Stimulated activated CD4-positive, alpha-beta T cell treated with anti-CD3 and anti-CD28 coated beads, Interleukin-15, amount 100 ng/mL, for 1 hour (primary cell): ENCODE results near the gene NRG3.

Experiments used
- DNase-seq, 2 donors: peaks; one replicate each; pipeline ENCODE4 v3.0.0-alpha.2; 2020; ENCODE audit warnings: low read depth in 1 of 2, low spot score in 1 of 2

The NRG3 gene

DNA sequence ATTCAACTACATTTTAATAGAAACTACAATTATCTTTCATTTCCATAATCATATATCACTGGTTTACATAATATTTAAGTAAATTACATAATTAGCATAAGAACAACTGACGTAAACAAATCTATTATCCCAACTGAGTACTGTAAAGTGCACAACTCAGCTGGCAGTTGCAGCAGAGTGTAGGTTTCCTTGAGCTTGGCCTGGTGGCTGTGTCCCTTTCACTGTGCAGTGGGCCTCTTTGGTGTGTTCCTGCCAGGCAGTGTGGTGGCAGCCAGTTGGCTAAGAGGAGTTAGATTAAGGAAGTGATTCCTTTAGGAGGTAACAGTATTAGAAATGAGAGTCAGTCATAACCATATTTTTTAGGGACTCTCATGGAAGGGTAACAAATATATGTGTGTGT, 7.0 kb downstream of the NRG3 start:
- DNase-seq: no peak

DNA sequence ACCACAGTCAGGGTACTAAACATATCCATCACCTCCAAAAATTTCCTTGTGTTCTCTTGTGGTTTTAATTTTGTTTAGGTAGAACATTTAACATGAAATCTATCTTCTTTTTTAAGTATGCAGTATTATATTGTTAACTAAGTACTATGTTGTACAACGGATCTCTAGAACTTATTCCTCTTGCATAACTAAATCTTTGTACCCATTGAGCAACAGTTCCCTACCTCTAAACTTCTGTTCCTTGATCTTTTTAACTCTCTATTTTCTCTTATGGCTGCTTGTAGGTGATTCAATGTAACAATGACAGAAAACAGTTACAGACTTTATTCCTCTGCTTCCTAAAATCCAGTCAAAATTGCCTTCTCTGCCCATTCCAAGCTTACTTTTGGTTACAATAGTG, 9.9 kb downstream of the NRG3 start:
- no peak for DNase-seq

DNA sequence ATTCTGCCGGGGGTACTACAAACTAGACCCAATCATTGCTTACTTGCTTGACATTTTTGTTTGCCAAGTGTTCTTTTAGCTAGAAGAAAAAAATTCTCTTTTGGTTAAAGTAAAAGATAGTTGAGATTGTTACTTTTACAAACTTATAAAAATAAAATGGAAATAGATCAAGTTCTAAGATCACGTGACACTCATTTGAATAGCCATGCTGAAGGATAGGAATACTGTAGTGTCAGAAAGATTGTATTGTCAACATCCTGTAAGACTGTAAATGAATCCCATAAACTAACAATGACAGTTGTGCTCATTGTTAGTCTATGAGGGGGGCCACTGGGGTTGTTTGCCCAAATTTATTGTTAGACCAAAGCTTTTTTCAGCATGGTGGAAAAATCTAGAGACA, 10.5 kb downstream of the NRG3 start:
- DNase-seq: no peak

DNA sequence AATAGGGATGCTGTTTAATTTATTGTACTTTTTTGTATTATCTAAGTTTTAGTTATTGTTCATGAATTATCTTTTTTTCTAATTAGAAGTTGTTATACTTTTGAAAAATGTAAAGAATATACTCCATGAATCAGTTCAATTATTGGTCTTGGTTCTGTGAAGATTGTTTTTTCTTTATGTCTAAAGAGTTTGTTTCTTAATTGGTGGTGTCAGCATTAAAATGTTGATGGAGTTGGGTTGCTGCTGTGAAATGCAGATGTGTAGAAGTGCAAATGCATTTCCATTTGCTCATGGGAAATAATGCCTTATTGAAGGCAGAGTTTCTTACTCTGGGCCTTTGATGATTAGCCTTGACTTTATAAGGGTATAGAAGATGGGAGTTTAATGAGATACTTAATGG, 11.9 kb downstream of the NRG3 start:
- DNase-seq: no peak

DNA sequence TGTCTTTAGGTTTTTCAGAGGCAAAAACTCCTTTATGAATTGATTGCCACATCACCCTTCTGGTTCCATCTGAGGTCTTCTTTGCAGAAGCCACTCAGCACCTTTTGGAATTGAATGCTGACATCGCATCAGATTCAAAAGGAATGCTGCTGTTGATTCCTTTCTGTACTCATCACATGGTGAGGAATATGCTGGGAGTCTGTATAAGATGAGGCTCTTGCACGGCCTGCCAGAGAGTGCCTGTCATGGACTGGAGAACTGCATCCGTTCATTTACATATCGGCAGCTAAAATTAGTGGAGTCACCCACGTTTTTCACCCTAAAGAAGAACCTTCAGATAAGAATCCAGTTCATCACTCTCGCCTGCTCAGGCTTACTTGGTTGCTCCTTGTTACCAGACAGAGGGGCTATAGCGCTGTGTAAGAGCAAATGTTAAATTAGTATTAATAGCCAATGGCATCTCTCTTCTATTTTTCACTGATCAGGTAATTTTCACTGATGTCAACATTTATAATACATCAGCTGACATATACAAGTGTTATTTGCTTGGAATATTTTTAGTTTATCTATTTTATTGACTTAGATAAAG, 14.3 kb downstream of the NRG3 start:
- DNase-seq: no peak

DNA sequence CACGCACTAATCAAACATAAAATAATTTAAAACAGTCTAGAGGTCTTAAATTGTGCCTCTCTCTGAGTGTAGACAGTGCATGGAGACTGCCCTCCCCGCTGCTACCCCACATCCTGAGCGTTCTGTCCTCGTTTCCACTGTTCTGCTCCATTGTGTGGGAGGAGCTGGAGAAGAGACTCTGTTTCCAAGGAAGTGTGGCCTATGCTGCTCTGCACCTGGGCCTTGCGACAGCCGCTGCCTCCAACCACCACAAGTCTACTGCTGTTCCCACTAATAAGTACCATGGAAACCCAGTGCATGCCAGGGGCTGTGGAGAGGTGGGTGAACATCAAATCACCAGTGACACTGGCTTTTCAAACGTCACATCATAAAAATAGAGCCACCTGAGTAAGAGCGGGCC, 19.6 kb downstream of the NRG3 start:
- no peak for DNase-seq

DNA sequence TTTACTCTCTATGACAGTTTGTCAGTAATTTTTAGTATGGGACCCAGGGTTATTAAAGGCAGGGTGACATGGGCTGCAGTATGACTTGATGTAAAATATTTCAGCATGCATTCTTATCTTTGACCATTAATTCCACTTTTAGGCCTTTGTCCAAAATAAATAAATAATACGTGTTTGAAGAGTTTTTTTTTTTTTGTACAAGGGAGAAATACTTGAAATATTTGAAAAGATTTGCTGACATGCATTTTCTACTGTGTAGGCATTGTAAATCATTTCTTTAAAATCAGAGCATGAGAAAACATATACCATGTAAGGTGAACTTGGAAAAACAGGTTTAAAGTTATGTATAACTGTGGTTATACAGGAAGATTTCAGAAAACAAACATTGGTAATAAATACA, 23.5 kb downstream of the NRG3 start:
- no peak for DNase-seq

DNA sequence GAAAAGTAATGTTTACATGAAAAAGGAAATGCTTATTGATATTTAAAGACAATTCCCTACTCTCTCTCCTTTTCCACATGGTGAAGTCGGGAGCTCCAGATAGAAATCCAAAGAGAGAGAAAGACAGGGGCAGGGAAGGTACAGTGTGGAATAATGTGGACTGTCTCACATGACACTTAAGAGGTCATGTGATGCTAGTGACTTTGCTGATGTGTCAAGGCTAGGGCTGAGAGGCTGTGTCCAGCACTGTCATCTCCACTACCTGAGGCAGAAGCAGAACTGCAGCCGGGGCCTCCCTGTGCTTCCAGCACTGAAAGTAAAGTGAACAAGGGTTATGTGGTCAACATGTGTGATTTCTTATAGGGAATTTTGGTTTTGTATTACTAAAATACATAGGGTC, 26.0 kb downstream of the NRG3 start:
- no peak for DNase-seq

DNA sequence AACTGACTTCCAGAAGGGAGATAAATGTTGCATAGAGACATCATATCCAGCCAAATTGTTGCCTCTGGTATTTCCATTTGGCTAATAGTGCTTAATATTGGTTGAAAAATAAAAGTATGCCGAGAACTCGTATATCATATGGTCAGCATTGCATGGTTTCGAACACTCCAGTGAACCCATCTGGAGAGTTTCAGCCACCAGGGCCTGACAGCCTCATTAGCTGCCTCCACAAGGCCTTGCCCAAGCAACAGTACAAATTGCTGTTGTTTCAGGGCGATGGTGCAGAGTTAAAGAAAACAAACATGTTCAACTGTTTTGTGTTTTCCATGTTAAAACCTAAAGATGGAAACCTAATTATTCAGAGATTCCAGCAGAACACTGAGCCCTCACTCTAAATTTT, 28.5 kb downstream of the NRG3 start:
- no peak for DNase-seq

DNA sequence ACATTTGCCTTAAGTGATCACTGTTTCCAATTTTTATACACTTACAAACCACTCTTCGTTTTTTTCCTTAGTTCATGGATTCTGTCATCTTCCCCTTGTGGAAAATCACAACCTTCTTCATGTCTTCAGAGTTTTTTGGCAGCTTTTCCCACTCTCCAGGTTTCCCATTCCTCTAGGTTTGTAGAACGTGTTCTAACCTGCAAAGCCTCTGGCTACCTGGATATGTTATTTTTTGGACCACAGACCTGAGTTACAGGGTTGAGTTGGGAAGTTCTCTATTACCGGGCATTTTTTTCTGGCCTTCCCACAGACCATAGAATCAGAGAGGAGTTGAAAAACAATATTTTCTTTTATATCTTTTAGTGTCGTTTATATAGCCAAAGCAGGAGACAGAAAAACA, 30.2 kb downstream of the NRG3 start:
- no peak for DNase-seq

DNA sequence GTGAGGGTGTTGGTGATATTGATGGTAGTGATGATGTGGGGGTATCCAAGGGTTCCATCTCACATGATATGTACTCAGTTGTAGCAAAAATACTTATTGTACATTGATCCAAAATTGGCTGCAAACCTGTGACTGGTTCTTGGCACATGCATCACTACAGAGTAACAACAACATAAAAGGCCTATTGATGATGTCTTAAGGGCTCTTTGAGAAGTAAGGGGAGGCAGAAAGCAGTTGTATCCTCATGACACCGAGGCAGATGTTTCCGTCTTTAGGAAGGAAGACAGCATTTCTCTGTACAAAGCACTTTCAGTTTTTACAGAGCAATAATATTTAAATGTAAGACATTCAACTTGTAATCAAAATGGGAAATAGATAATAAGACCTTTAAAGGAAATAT, 34.5 kb downstream of the NRG3 start:
- no peak for DNase-seq

DNA sequence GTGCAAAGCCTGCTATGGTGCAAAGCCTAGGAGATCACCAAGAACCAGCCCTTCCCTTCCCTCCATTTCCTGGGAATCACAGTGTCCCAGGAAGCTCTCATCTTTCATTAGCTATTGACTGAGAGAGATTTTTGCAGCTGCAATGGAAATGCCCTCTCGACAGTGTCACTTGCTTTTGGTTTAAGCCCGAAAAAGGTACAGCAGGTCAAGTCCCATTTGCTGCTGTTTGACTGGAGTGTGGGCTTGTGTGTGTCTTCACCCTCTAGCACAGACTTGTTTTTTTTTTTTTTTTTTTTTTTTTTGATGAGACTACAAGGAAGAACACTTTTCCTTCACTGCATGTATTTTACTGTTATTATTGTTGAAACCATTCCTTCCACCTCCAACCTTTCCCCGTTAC, 36.3 kb downstream of the NRG3 start:
- no peak for DNase-seq

DNA sequence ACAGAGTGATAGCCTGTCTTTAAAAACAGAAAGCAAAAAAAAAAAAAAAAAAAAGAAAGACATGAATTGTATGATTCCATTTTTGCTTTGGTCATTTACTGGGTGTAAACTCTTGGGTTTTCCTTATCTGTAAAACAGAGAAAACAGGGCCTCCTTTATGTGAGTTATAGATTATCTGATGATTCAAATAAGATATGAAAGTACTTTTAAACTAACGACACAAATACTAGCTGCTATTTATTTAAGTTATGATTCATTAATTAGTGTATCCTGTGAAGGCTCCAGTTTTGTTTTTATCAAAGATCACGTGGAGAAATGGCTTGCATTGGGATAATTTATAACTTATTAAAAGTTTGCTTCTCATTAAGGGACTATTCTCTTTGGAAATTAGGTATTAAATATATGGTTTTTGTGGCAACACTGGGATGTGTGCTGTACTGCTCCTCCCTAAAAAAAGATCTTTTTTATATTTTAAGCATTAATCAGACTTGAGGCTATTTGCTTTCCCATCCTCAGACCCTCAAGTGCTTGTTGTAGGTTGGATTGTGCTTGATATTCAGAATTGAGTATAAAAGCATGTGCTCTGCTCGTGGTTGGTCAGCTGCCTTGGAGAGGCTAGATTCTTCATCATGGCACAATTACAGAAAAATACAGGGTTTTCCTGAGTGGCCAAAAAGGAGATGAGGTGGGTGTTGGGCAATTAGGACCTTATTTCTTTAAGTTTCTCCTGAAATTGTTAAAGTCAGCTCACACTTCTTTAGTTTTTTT, 39.9 kb downstream of the NRG3 start:
- DNase-seq: no peak

DNA sequence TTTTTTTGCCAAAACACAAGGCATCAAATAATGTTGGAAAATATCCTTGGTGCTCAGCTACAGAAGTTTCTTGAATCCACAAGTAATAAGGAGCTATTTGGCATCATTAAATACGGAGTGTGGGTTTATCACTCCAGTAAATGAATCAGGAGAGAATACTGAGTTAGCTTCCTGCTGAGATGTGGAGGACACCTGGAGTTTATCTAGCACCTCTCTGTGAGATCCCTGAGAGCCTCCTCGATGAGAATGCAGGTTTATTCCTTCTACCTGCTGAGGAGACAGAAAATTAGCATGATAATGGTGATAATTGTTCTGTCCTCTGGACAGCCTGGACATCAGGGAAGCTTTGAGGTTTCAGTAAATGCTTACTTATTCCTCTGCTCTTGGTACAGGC, 40.5 kb downstream of the NRG3 start:
- no peak for DNase-seq

DNA sequence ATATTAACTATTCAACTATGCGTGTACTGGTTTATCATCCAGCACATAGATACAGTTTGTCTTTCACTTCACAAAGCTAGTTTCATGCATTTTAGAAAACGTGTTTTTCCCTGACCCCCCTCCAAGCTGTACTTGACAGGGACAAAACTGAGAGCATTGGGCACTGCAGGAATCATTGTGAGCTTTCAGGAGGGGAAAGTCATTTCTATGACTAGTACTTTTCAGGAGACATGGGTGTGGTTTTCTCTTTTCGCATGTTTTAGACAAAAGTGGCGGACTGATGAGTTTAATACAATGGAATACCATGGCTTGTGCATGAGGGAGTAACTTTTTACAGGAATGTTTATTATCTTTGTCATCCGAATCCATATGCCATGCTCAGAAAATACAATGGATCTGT, 42.7 kb downstream of the NRG3 start:
- no peak for DNase-seq

DNA sequence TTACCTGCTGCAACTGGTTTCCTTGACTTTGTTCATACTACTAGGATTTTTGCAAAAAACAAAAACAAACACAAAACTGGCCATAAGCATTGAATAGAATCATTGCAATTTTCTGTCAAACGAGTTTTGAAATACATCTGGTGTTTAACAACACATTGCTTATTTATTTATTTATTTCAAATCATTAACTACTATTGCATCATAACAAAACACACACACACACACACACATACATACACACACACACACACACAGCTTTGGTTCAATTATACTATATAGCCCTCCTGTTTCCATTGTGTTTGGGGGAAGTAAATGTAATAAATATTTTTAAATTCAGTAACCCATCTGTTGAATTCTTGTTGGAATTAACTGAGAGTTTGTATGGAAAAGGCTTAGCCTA, 43.8 kb downstream of the NRG3 start:
- DNase-seq: no peak

DNA sequence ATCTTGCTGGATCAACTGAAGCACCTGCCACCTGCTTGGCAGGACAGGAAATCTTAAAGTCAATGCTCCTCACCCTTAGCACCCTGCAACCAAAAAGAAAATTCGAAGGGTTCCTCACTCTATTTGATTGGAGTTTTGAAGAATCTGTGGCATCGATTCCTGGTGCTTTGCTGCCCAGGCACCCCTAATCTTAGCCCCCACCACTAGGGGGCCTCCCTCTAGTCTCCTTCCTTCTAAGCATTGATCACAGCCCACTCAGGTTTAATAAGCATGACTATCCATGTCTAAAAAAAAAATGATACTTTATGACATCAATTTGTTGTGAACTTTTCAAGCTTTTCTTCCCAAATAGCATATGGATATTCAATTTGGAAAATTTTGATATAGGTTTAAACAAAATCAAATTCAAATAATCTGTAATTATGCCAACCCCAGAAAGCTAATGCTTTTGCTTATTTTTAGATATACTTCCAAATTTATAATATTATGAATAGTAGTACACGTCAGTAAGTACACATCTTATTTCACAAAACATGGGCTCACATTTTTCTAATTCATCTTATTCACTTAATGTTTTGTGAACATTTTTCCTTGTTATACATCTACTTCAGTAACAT, 45.3 kb downstream of the NRG3 start:
- no peak for DNase-seq

DNA sequence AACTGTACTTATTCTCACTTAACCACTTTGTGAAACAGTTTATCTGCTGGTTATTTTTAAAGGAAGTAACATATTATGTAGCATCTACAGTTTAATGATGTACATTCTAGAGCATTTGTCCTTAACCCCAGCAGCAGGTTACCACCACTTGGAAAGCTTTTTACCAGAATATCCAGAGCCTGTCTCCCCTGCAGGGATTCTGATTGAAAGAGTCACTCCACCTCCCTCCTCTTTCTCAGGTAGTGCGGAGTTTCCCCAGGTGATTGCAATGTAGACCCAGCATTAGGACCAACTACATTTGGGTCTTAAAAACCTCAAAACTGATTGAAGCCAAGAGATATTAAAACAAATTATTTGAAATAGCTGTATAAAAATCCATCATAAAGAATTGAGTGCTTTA, 53.1 kb downstream of the NRG3 start:
- DNase-seq: no peak

DNA sequence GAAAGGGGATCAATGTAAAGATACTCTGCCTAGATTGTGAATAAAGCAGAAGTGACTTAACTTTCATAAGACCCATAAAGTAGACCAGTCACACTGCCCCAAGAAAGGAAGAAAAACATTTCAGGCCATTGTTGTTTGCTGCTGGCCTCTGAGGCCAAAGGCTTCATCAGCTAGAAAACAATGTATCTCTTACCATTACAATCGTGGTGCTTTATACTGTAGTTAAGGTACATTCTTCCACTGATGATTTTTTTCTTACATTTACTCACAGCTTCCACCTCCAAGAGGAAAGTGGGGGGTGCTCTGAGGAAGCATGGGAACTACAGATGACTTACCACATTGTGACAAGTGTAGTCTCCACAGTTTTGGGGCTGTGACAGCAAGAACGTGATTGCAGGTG, 68.6 kb downstream of the NRG3 start:
- DNase-seq: no peak

DNA sequence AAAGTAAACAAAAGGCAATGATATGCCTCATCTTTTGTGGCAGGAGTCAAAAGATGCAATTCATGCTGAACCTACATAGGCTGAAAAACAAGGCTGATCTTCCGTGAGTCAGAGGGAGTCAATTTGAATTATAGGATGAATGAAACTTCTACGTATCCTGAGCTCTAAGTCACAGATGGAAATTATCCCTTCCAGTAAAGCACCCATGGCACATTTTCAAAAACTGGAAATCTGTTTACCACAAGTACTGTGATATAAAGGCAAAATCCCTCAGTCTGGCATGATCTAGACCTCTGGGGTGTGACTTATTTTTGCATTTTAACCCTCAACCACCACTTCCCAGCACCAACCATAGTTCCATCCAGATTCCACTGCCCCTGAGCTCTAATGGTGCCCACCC, 69.6 kb downstream of the NRG3 start:
- no peak for DNase-seq

DNA sequence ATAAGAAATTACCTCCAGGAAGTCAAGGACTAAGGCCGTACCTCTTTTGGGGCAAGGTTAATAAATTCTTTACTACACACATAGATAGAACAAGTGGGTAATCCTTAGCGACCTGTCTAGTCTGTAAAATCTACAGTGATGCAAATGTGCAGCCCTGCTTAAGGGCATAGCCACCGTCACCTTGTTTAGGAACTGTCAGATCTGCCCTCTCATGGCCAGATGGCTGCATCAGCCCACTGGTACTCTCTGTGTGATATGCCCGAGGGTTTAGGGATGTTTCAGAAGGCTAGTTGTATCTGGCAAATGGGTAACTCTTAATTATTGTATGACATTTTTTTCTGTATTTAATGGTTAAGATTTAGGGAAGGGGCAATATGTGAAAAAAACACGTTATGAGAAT, 74.3 kb downstream of the NRG3 start:
- DNase-seq: no peak

DNA sequence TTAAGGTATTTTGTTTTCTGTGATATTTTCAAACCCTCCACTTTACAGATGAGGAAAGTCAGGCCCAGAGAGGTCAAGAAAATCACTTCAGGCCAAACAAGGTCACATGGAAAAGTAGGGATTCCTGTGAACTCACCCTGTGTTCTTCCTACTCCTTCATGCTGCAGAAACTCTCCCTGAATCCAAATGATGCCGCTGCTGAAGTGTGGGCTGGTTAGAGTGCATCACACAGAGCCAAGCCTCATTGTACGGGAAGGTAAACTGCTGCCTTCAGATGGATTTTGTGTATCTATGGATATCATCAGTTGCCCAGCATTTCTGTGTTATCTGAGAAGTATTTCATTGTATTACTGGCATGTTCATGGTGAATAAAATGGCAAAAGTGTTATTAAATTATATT, 75.4 kb downstream of the NRG3 start:
- no peak for DNase-seq

DNA sequence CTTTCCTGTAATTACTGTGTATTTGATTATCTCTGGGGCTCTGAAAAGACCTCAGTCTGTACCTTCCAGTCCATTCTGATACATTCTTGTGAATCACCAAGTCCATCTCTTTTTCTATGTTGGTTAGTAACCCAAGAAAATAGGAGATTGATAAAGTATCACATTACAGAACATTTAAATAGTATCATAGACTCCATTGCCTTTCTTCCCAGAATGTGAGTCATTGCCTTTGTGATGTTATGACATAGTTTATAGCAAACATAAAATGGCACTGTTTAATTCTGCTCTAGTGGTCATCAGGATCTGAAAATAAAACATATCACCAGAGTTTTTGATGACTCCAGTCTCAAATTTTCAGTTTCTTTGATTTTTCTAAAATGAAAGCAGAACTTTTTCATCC, 78.4 kb downstream of the NRG3 start:
- DNase-seq: no peak
